ENCODE results near the gene XCL2.

DNA sequence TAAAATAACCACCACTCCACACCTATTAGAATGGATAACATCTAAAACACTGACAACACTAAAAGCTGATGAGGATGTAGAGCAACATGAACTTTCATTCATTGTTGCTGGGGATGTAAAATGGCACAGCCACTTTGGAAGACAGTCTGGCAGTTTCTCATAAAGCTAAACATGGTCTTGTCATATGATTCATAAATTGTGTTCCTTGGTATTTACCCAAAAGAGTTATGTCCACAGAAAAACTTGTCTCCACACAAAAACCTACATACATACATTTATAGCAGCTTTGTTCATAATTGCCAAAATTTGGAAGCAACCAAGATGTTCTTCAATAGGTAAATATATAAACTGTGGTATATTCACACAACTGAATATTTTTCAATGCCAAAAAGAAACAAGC lies 16.6 kb upstream of the XCL2 start:
- TF ChIP-seq, protein P1, sequence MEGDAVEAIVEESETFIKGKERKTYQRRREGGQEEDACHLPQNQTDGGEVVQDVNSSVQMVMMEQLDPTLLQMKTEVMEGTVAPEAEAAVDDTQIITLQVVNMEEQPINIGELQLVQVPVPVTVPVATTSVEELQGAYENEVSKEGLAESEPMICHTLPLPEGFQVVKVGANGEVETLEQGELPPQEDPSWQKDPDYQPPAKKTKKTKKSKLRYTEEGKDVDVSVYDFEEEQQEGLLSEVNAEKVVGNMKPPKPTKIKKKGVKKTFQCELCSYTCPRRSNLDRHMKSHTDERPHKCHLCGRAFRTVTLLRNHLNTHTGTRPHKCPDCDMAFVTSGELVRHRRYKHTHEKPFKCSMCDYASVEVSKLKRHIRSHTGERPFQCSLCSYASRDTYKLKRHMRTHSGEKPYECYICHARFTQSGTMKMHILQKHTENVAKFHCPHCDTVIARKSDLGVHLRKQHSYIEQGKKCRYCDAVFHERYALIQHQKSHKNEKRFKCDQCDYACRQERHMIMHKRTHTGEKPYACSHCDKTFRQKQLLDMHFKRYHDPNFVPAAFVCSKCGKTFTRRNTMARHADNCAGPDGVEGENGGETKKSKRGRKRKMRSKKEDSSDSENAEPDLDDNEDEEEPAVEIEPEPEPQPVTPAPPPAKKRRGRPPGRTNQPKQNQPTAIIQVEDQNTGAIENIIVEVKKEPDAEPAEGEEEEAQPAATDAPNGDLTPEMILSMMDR (conservative IDR thresholded peaks at IDR 0.05; ENCODE audit: low read length), result no peak
- no peak for TF ChIP-seq EZH2phosphoT487 (IDR thresholded peaks at IDR 0.05; ENCODE audit: borderline replicate concordance, low read depth, low read length)

All from OCI-LY7 (cell line).